ENCODE measurements around the gene SERPINB1.

The SERPINB1 gene

DNA sequence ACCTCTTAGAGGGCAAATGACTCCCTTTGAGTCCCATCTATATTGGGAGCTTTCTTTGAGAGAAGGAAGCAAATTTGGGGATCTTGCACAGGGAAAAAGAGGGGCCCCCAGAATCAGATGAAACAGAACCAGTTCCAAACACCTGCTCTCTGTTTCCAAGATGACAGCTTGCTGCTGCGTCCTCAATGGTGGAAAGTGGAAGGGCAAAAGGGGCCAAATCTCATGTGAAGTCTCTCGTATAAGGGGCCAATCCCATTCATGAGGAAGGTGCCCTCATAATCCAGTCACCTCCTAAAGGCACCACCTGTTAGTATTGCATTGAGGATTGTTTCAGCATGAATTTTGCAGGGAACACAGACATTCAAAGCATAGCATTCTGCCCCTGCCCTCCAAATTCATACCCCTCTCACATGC, 483 bp upstream of the SERPINB1 start:
- ChIA-PET POLR2A (interaction anchor here (0.9 to 3.2 kb wide), 16 partner anchors 9 to 147 kb away, joined by 3 to 39 read pairs (median 4); partner anchors contain the start of gene WRNIP1), CTCF (interaction anchor here (0.5 to 9.8 kb wide), 14 partner anchors 9 to 649 kb away, joined by 3 to 118 read pairs (median 4); no protein-coding TSS in a partner anchor)
- Histone ChIP-seq H3K36me3 (ENCODE audit: control insufficient read depth in 2 of 2, insufficient read depth in 1 of 2, low read length in 2 of 2) (peaks cover 0 to 9% of the 10 kb centered on the region in 2 experiments; a peak in 1 of 3 replicates), H3K4me1 (ENCODE audit: control insufficient read depth, insufficient read depth, low read length) (peaks cover 28% of the 10 kb centered on the region), H3K4me3 (ENCODE audit: low read depth, low read length) (peak overlapping the region; percentile 49), H3K27ac (ENCODE audit: extremely low read depth, low read depth, low read length) (no peak overlapping the region; the same call in 1 of the 2 replicates), H3K9me3 (ENCODE audit: control insufficient read depth, insufficient read depth, low read depth, low read length) (no peaks in the 10 kb centered on the region)
- TF ChIP-seq, protein P1, sequence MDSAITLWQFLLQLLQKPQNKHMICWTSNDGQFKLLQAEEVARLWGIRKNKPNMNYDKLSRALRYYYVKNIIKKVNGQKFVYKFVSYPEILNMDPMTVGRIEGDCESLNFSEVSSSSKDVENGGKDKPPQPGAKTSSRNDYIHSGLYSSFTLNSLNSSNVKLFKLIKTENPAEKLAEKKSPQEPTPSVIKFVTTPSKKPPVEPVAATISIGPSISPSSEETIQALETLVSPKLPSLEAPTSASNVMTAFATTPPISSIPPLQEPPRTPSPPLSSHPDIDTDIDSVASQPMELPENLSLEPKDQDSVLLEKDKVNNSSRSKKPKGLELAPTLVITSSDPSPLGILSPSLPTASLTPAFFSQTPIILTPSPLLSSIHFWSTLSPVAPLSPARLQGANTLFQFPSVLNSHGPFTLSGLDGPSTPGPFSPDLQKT (IDR thresholded peaks at IDR 0.05; ENCODE audit: borderline replicate concordance, low read depth, low read length) = no peak
- TF ChIP-seq ZNF174 (tag by site-specific recombination; IDR thresholded peaks at IDR 0.05) = no peak
- TF ChIP-seq ZNF530 (tag by site-specific recombination; IDR thresholded peaks at IDR 0.05; ENCODE audit: low read depth) = no peak
- TF ChIP-seq ZNF350 (tag by site-specific recombination; IDR thresholded peaks at IDR 0.05) = no peak
- no peak for TF ChIP-seq ZSCAN30 (tag by site-specific recombination; IDR thresholded peaks at IDR 0.05)
- TF ChIP-seq, protein P2, sequence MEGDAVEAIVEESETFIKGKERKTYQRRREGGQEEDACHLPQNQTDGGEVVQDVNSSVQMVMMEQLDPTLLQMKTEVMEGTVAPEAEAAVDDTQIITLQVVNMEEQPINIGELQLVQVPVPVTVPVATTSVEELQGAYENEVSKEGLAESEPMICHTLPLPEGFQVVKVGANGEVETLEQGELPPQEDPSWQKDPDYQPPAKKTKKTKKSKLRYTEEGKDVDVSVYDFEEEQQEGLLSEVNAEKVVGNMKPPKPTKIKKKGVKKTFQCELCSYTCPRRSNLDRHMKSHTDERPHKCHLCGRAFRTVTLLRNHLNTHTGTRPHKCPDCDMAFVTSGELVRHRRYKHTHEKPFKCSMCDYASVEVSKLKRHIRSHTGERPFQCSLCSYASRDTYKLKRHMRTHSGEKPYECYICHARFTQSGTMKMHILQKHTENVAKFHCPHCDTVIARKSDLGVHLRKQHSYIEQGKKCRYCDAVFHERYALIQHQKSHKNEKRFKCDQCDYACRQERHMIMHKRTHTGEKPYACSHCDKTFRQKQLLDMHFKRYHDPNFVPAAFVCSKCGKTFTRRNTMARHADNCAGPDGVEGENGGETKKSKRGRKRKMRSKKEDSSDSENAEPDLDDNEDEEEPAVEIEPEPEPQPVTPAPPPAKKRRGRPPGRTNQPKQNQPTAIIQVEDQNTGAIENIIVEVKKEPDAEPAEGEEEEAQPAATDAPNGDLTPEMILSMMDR (tag by site-specific recombination; IDR thresholded peaks at IDR 0.05) = no peak
- TF ChIP-seq ZXDB (tag by site-specific recombination; IDR thresholded peaks at IDR 0.05) = no peak
- TF ChIP-seq, protein P3, sequence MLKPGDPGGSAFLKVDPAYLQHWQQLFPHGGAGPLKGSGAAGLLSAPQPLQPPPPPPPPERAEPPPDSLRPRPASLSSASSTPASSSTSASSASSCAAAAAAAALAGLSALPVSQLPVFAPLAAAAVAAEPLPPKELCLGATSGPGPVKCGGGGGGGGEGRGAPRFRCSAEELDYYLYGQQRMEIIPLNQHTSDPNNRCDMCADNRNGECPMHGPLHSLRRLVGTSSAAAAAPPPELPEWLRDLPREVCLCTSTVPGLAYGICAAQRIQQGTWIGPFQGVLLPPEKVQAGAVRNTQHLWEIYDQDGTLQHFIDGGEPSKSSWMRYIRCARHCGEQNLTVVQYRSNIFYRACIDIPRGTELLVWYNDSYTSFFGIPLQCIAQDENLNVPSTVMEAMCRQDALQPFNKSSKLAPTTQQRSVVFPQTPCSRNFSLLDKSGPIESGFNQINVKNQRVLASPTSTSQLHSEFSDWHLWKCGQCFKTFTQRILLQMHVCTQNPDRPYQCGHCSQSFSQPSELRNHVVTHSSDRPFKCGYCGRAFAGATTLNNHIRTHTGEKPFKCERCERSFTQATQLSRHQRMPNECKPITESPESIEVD (tag by site-specific recombination; IDR thresholded peaks at IDR 0.05) = no peak
- TF ChIP-seq ZNF677 (tag by site-specific recombination; IDR thresholded peaks at IDR 0.05) = no peak
- TF ChIP-seq ZNF792 (tag by site-specific recombination; IDR thresholded peaks at IDR 0.05) = no peak
- no peak for TF ChIP-seq ZNF658 (tag by site-specific recombination; IDR thresholded peaks at IDR 0.05)
- TF ChIP-seq, protein P4, sequence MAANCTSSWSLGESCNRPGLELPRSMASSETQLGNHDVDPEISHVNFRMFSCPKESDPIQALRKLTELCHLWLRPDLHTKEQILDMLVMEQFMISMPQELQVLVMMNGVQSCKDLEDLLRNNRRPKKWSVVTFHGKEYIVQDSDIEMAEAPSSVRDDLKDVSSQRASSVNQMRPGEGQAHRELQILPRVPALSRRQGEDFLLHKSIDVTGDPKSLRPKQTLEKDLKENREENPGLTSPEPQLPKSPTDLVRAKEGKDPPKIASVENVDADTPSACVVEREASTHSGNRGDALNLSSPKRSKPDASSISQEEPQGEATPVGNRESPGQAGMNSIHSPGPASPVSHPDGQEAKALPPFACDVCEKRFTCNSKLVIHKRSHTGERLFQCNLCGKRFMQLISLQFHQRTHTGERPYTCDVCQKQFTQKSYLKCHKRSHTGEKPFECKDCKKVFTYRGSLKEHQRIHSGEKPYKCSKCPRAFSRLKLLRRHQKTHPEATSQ (tag by site-specific recombination; IDR thresholded peaks at IDR 0.05) = no peak
- no peak for TF ChIP-seq ZNF596 (tag by site-specific recombination; IDR thresholded peaks at IDR 0.05)
- TF ChIP-seq MEIS1 (CRISPR knock-in tag; IDR thresholded peaks at IDR 0.05; ENCODE audit: borderline replicate concordance) = no peak
- TF ChIP-seq ZBTB17 (tag by site-specific recombination; IDR thresholded peaks at IDR 0.05) = no peak

DNA sequence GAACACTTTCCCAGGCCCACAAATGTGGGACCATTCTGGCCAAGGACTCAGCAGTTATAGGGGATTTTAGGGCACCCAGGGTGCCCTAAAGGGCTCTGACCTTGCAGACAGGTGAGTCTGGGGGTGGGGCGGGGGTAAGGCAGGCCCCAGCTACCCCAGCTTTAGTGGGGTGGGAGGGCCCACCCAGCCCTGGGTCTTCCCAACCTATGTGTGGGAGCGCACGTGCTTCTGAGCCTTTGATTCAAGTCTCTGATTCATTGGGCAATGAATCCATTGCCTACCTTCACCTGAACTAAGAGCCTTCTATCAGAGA, 958 bp downstream of the SERPINB1 start:
- H3K27ac ChIP-seq (ENCODE audit: extremely low read depth, low read depth, low read length) = peak overlapping the region; percentile 54; the same call in 1 of the 2 replicates

More for the DNA sequence above, 958 bp downstream of the SERPINB1 start:
- TF ChIP-seq ZNF626 (tag by site-specific recombination; IDR thresholded peaks at IDR 0.05) (no peak), OSR2 (tag by site-specific recombination; IDR thresholded peaks at IDR 0.05) (no peak), ZNF155 (tag by site-specific recombination; IDR thresholded peaks at IDR 0.05) (no peak)
- TF ChIP-seq, protein P5, sequence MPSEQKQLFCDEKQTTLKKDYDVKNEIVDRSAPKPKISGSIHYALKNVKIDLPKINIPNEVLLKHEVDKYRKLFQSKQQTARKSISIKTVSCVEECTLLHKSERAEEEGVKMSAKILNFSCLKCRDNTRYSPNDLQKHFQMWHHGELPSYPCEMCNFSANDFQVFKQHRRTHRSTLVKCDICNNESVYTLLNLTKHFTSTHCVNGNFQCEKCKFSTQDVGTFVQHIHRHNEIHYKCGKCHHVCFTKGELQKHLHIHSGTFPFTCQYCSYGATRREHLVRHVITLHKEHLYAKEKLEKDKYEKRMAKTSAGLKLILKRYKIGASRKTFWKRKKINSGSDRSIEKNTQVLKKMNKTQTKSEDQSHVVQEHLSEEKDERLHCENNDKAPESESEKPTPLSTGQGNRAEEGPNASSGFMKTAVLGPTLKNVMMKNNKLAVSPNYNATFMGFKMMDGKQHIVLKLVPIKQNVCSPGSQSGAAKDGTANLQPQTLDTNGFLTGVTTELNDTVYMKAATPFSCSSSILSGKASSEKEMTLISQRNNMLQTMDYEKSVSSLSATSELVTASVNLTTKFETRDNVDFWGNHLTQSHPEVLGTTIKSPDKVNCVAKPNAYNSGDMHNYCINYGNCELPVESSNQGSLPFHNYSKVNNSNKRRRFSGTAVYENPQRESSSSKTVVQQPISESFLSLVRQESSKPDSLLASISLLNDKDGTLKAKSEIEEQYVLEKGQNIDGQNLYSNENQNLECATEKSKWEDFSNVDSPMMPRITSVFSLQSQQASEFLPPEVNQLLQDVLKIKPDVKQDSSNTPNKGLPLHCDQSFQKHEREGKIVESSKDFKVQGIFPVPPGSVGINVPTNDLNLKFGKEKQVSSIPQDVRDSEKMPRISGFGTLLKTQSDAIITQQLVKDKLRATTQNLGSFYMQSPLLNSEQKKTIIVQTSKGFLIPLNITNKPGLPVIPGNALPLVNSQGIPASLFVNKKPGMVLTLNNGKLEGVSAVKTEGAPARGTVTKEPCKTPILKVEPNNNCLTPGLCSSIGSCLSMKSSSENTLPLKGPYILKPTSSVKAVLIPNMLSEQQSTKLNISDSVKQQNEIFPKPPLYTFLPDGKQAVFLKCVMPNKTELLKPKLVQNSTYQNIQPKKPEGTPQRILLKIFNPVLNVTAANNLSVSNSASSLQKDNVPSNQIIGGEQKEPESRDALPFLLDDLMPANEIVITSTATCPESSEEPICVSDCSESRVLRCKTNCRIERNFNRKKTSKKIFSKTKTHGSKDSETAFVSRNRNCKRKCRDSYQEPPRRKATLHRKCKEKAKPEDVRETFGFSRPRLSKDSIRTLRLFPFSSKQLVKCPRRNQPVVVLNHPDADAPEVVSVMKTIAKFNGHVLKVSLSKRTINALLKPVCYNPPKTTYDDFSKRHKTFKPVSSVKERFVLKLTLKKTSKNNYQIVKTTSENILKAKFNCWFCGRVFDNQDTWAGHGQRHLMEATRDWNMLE (tag by site-specific recombination; conservative IDR thresholded peaks at IDR 0.05; ENCODE audit: low read depth) = no peak
- H3K4me1 ChIP-seq (ENCODE audit: control insufficient read depth, insufficient read depth, low read length) = peaks cover 25% of the 10 kb centered on the region
- H3K36me3 ChIP-seq (ENCODE audit: control insufficient read depth in 2 of 2, insufficient read depth in 1 of 2, low read length in 2 of 2) = peaks cover 0 to 21% of the 10 kb centered on the region in 2 experiments; a peak in 1 of 3 replicates
- CTCF ChIA-PET = interaction anchor here (0.9 to 9.8 kb wide), 7 partner anchors 23 to 185 kb away, joined by 3 to 118 read pairs (median 10); no protein-coding TSS in a partner anchor
- POLR2A ChIA-PET = interaction anchor here (0.6 to 3.2 kb wide), 11 partner anchors 10 to 149 kb away, joined by 3 to 39 read pairs (median 4); partner anchors contain the start of gene WRNIP1
- H3K4me3 ChIP-seq (ENCODE audit: low read depth, low read length) = no peak overlapping the region
- H3K9me3 ChIP-seq (ENCODE audit: control insufficient read depth, insufficient read depth, low read depth, low read length) = no peaks in the 10 kb centered on the region
